Non-pigmented ciliary epithelial cell (primary cell): ENCODE measurements around the gene BRINP2.
A peak's percentile ranks its signal among the peaks of the same experiment; 100 is the strongest.

Experiments
- DNase-seq: peaks from one replicate; pipeline ENCODE4 v3.0.0-alpha.2; 2010; ENCODE audit warnings: low read depth

The BRINP2 gene

DNA sequence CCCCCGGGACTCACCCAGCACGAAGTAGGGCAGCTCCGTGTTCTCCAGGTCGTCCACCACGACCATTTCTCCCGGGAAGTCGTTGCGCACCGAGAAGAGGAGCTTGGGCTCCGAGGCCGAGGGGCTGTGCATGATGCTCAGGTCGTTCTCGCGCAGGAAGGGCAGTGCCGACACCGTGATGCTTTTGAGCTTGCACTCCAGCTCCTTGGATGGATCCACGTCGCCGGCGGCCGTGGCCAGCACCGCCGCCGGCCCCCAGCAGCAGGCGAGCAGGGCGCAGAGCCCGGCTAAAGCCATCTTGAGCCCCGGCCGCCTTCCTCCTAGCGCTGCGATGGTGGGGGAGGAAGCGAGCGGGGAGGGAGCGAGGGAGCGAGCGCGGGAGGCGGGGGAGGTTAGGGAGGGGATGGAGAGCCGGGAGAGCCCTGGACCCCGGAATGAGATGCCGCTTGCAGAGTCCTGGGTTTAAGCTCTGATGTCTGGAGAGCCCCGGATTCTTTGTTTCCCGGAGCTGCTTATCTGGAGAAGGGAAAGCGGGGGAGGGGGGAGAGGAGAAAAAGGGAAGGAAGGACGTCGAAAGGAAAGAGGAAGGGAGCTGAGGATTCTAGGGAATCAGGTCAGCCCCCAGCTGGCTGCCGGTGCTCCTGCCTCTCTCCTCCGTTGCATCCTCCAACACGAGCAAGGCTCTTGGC is 6.2 kb upstream of the BRINP2 start, which contains the start of gene ASTN1:
TSS of gene ASTN1 (minus strand) at position 333 of the 689 bp plus-strand sequence. CDS start at position 297, 36 bp downstream.
- no peak for DNase-seq

DNA sequence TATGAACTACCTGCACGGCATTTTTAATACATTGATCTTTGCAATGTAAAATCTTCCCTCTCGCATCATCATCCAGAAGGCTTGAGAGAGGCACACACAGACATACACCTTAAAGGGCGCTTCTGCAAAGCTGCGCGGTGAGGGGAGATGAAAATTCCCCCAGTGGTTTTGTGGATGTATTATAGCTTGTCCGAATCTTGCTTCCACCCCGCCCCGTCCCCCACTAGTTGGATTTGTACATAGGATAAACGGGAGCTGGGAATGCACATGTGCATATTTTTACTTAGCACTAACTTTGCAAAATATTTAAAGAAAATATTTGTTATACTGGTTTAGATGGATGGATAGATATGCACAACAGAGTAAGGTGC is 5.7 kb upstream of the BRINP2 start:
- DNase-seq = no peak

DNA sequence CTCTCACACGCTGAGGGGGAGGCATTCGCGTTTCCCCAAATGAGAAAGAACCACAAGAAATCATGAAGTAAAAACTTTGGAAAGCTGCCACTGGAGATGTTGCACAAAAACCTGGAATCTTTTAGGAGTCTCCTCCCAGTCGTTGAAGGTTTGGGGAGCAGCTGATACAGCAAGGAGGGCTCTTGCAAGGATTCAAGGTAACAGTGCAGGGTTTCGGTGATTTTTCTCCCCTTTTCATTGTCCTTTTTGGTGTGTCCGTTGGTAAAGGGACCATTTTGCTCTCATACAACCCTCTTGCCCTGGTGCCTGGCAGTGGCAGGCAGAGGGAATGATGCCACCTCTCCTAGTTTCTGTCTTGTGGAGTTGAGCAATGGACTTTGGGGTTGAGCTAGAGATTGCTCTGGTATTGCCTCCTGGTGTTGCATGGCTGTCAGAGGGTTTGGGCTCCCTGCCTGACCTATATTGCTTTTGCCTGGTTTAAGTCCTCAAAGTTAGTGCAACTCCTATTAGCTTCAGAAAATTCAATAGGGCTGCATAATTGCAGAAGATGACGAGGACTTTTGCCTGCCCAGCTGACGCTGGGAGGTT is 872 bp downstream of the BRINP2 start:
- DNase-seq = no peak

DNA sequence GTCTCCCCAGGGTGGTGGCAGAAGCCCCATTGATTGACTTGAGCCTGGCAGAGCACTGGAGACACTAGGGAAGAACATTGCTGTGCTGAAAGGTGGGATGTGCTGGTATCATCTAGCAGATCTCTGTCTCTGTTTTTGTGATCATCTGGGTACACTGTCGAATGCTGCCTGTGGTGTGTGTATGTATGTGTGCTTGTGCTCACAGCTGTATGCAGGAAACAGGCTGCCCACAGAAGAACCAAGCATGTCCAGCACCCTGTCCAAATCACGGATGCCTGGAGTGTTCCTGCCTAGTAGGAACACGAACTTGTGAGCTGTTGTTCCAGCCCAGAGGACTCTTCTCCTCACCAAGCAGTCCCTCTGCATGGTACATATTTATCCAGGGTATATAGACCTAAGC is 1.5 kb downstream of the BRINP2 start:
- no peak for DNase-seq

GRCh38 chr1:177172866-177173265 is 2.1 kb downstream of the BRINP2 start:
- DNase-seq = no peak

DNA sequence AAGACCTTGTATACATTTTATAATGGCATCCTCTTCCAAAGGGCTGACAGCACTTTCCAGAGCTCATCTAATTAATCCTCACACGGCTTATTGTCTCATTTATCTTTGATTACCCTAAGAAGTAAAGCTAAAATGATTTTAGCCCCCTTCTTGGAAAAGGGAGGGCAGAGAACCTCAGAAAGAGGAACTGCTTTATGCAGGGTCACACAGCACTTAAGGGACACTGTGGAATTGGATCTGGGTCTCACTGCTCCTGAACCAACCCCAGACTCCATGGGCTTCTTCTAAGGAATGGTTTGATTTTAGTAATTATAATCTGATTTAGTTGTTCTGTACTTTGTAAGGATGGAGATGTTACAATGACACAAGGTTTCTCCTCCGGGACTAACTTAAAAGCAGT is 3.2 kb downstream of the BRINP2 start:
- no peak for DNase-seq

GRCh38 chr1:177174921-177175634 is 4.3 kb downstream of the BRINP2 start:
- DNase-seq = no peak

GRCh38 chr1:177181280-177181630 is 10.5 kb downstream of the BRINP2 start:
- DNase-seq = no peak

DNA sequence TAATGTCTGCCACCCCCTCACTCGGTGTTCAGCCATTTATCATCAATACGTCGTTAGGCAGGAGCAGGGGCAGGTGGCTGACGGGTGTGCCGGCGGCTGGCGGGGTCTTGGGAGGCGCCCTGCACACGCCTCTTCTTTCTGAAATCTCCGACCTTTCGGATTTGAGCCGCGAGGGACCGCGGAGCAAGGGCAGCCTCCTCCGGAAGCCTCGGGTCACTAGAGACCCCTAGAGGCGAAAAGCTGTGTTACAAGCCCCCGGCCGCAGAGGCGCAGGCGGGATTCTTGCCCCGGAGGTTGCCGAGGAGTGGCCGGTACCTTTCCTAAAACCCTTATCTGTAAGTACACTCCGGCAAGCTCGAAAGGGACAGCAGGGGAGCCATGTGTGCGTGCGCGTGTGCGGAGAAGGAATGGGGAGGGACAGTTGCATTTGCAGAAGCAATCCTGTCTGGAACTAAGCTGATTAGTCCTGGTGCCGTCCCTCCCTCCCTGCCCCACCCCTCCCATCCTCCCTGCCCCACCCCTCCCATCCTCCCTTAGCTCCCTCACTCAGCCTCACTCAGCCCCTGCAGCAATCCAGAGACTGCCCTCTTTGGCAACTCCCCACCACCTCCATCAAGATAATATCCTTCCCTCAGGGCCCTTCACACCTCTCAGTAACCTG is 11.0 kb downstream of the BRINP2 start:
- DNase-seq = no peak

- DNase-seq = no peak
Observed at GRCh38 chr1:177183836-177184235, 13.1 kb downstream of the BRINP2 start.

GRCh38 chr1:177185209-177185608 is 14.5 kb downstream of the BRINP2 start:
- DNase-seq = no peak

DNA sequence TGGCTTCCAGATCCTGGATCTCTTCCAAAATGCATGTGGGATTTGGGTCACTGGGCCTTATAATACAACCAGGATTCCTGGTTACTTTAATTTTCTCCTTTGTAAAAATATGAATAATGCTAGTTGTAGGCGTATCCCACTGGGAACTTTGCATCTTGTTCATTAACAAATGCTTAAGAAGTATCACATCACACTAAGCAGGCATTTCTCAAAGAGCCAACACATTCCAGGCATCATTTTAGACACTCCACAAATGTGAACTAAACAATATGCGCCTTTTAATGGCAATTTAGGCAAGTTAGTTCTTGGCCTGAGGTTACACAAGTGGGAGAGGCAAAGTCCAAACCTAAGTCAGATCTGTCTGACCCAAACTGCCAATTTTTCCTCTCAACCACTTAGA is 15.9 kb downstream of the BRINP2 start:
- DNase-seq = no peak

DNA sequence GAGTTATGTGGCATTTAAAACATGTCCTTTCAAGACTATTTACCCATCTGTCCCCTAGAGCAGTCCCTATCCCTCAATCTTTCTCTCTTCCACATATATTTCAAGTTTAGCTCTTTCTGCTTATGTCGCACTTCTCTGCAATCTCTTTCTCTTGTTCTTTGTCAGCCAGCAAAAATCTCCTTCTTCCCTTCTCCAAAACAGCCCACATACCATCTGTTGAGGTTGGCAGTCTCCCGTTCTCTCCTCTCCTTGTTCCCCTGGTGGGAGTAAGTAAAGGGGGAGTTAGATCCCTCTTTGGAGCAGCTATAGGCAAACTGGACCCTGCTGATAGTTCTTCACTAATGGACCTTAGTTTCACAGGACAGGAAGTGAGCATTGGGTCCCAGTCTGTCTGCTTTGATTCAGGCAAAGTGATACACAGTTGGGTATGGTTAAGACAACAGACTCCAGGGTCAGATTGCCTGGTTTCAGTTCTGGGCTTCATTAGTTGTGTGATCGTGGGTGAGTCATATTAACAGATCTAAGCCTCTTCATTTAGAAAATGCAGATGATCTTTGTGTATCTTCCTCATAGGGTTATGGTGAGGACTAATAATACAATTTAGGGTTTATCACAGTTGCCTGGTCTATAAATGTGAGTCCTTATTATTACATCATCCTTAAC is 19.7 kb downstream of the BRINP2 start:
- no peak for DNase-seq

DNA sequence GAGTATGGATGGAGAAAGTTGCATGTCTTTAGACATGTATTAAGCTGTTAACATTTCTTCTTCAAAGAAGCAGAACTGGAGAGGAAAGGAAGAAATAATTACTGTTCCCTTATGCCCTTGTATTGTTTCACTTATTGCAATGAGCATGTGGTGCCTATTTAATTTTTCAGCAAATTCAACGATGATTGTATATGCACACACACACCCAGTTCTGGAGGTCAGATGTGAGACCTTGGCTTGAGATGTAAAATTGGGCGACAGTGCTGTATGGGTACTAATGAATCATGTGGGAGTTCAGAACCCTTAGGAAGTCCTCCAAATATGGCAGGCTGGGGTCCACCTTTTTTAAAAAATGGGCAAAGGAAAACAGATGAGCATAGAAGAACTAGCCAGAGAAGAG is 27.5 kb downstream of the BRINP2 start:
- DNase-seq = no peak

- no peak for DNase-seq
Observed at GRCh38 chr1:177200290-177200689, 29.5 kb downstream of the BRINP2 start.

GRCh38 chr1:177206831-177207355 is 36.1 kb downstream of the BRINP2 start:
- no peak for DNase-seq

- DNase-seq = no peak
Observed at GRCh38 chr1:177208920-177209319, 38.2 kb downstream of the BRINP2 start.

- peak; percentile 98 for DNase-seq
Observed at GRCh38 chr1:177209357-177209756, 38.6 kb downstream of the BRINP2 start.

DNA sequence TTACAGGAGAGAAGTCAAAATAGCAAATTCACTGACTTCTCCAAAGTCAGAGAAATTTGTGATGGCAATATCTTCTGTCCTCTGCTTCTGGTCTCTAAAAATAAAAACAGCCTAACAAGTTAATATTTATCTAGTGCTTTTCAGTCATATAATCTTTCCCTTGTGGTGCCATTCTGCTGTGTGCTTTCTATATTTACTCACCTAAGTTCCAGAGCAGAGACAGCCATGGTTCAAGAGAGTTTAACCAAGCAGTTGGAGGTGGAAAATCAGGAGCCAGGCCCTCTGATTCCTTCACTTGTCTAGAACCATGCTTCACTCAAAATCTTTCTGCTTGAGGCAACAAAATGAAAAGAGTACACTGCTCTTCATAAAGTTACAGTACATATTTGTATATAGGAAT is 39.3 kb downstream of the BRINP2 start:
- no peak for DNase-seq

DNA sequence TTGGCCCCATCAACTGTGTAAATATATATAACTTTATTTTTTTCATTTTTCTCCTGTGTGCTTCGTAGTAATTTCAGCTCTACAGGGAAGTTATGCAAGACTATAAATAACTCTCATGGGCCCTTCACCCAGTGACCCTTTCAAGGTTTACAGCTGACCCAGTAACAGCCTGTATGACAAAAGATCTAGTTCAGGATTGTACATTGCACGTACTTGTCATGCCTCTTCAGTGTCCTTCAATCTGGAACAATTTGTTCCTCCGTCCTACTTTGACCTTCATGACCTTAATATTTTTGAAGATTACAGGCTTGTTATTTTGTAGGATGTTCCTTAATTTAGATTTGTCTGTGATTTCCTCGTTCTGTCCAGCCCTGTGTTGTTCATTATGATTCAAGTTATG is 40.5 kb downstream of the BRINP2 start:
- no peak for DNase-seq

GRCh38 chr1:177216587-177217202 is 45.9 kb downstream of the BRINP2 start:
- DNase-seq = no peak
